ENCODE results near the gene GFOD2. TPM values are rescaled to one million over a fixed set of nuclear protein-coding genes. Genes with fewer than 3 reads are reported as not detected.

The GFOD2 gene
- total RNA-seq, 2 experiments from 2014 or later = 7.3 to 8.2 TPM

DNA sequence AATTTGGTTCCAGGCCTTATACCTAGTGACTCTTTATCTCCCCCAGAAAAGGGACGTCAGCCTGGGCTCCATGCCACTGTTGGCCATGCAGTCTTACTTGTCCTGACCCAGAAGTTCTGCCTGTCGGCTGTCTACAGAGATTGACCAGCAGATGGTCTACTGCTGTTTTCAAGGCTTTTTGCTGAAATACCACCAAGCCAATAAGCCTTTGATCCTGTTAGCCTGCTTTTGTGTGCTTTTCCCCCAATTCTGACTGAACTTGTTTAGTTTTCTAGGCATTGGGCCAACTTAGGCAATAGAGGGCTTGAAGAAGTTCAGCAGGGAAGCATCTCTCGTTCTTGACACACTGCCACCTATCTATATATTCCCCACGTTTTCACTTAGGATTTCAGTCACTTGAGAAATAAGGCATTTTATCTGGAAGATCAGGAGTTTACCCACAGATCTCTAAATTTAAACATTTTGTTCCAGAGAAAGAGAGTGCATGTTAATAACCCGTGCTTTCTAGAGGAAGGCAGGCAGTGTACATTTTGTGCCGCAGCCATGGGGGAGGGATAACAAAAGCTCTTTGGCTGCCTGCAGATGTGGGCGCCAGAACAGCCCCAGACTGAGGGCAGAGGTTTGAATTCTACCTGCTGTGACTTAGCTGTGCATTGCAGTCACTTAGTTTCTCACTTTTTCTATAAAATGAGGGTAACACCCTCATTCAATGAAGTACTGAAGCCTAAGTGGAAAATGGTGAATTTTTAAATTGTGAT, 86.5 kb downstream of the GFOD2 start:
- no peak overlapping the region for H3K27ac Mint-ChIP-seq
- no peak overlapping the region for H3K4me3 Mint-ChIP-seq
- no peaks in the 10 kb centered on the region for H3K27me3 Mint-ChIP-seq (ENCODE audit: low read depth)
- intact Hi-C loops (cut with micrococcal nuclease) = no loop called here
- CTCF ChIA-PET = interaction anchor here (0.5 to 1.8 kb wide), 4 partner anchors 85 to 124 kb away, joined by 3 to 8 read pairs (median 4); no protein-coding TSS in a partner anchor
- no peaks in the 10 kb centered on the region for H3K4me1 Mint-ChIP-seq (ENCODE audit: low read depth)
- DNase-seq = no peak
- no peaks in the 10 kb centered on the region for H3K9me3 Mint-ChIP-seq
- peaks cover 33% of the 10 kb centered on the region for H3K36me3 Mint-ChIP-seq (ENCODE audit: low read depth)

DNA sequence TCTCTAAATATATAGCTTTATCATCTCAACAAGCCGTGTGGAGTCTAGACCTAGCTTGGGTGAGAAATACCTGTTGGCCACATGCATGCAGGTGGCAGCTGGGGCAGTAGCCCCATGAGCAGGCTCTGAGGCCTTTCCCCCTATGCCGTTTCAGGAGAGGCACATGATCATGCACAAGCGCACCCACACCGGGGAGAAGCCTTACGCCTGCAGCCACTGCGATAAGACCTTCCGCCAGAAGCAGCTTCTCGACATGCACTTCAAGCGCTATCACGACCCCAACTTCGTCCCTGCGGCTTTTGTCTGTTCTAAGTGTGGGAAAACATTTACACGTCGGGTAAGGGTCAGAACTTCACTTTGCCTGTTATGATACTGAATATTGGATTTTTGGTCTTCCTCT, 90.9 kb downstream of the GFOD2 start:
- intact Hi-C loops (cut with micrococcal nuclease) = loop anchor here (5.0 kb wide), 1 partner anchor 41 kb away; no protein-coding TSS in a partner anchor
- CTCF ChIA-PET = interaction anchor here (0.6 to 0.8 kb wide), 3 partner anchors 21 to 114 kb away, joined by 3 to 4 read pairs (median 3); no protein-coding TSS in a partner anchor
- no peak for DNase-seq
- H3K36me3 Mint-ChIP-seq (ENCODE audit: low read depth) = peaks cover 41% of the 10 kb centered on the region
- no peak overlapping the region for H3K4me3 Mint-ChIP-seq
- H3K9me3 Mint-ChIP-seq = no peaks in the 10 kb centered on the region
- H3K4me1 Mint-ChIP-seq (ENCODE audit: low read depth) = no peaks in the 10 kb centered on the region
- H3K27ac Mint-ChIP-seq = no peak overlapping the region
- H3K27me3 Mint-ChIP-seq (ENCODE audit: low read depth) = no peaks in the 10 kb centered on the region

Other genes with a start within 250 kb of the GFOD2 start
- 10 to 100 TPM; 11.9 to 15.3 TPM for gene ATP6V0D1, start 238.2 kb downstream of the GFOD2 start, total RNA-seq
- not detected for gene AGRP, start 235.8 kb downstream of the GFOD2 start, total RNA-seq
- 10 to 100 TPM; 34.2 to 41.9 TPM for gene RIPOR1, start 190.5 kb downstream of the GFOD2 start, total RNA-seq
- 10 to 100 TPM; 51.2 to 52.3 TPM for gene CTCF, start 156.8 kb downstream of the GFOD2 start, total RNA-seq
- gene CARMIL2, start 74.2 kb downstream of the GFOD2 start, total RNA-seq = 100 to 1,000 TPM; 123 to 130 TPM
- gene ACD, start 59.1 kb downstream of the GFOD2 start, total RNA-seq = 10 to 100 TPM; 49.2 to 54.9 TPM
- 1 to 10 TPM; 7.3 to 8.4 TPM for gene PARD6A, start 58.4 kb downstream of the GFOD2 start, total RNA-seq
- 1 to 10 TPM; 6.7 to 7.3 TPM for gene ENKD1, start 52.6 kb downstream of the GFOD2 start, total RNA-seq
- gene C16orf86, start 52.5 kb downstream of the GFOD2 start, total RNA-seq = 1 to 10 TPM; 3.2 to 3.6 TPM
- 10 to 100 TPM; 12.4 to 16.1 TPM for gene RANBP10, start 87.2 kb upstream of the GFOD2 start, total RNA-seq
- under 1 TPM; 0.35 to 0.50 TPM for gene TSNAXIP1, start 87.6 kb upstream of the GFOD2 start, total RNA-seq
- 10 to 100 TPM; 19.9 to 20.6 TPM for gene THAP11, start 123.0 kb upstream of the GFOD2 start, total RNA-seq
- 100 to 1,000 TPM; 165 to 171 TPM for gene NUTF2, start 127.6 kb upstream of the GFOD2 start, total RNA-seq
- gene CENPT, start 128.4 kb upstream of the GFOD2 start, total RNA-seq = 10 to 100 TPM; 43.7 to 45.8 TPM
- gene EDC4, start 153.7 kb upstream of the GFOD2 start, total RNA-seq = 10 to 100 TPM; 72.2 to 78.7 TPM
- gene NRN1L, start 165.6 kb upstream of the GFOD2 start, total RNA-seq = not detected
- 1 to 10 TPM; 7.1 to 8.0 TPM for gene PSKH1, start 173.9 kb upstream of the GFOD2 start, total RNA-seq
- 1 to 10 TPM; 1.5 to 1.8 TPM for gene CTRL, start 212.5 kb upstream of the GFOD2 start, total RNA-seq
- 100 to 1,000 TPM; 138 to 147 TPM for gene PSMB10, start 217.5 kb upstream of the GFOD2 start, total RNA-seq
- 10 to 100 TPM in 1 of 2 experiments, 1 to 10 TPM in 1; 9.1 to 10.0 TPM for gene LCAT, start 224.8 kb upstream of the GFOD2 start, total RNA-seq
- gene SLC12A4, start 249.3 kb upstream of the GFOD2 start, total RNA-seq = 10 to 100 TPM; 24.3 to 28.9 TPM